GM21786 (cell line): ENCODE data around the gene RFT1.
"Not testable (repeated sequence)": the region's sequence is repeated elsewhere in the genome, so short reads cannot be mapped to it uniquely, and the experiment has no call there.

Source experiments
- ATAC-seq: cut with Tn5 transposase; IDR thresholded peaks from one replicate; pipeline ENCODE4 v1.9.1; 2021; ENCODE audit not compliant: unreplicated experiment

RFT1 gene

DNA sequence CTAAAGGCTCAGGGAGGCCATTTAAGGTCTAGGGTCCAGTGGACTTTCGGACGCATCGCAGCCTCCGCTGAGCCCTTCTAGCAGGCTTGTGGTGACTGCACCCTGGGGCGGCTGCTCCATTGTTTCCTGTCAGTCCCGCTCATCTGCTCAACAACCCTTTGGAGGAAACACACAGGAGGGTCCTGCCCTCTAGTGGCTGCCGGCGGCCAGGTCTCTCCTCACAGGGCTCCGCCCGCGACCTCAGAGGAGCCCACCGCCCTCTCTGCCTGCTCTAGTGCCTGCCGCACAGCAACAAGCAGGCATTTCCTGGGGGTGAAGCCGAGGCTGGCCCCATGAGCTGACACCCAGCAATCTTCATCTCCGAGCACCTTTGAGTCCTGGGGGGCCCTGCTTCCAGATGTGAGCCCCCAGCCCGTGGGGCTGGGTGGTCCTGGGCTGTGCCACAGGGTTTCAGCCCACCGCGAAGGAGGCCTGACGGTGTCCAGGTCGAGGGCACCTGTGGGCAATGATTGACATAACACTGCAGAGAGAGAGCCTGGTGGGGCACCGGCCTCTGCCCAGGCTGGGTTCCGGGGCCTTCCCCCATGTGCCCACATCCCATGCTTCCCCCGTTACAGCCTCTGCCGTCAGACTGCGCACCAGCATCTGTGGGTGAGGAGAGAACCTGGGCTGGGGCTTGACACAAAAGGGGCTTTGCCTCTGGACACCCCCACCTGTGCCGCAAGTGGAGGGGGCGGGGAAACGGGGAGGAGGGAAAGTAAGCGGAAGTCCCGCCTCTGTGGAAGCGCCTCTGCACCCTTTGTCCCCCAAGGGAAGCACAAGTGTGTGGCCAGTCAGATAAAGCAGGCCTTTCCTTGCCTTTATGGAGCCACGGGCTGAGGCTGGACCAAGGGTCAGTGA is 57.3 kb downstream of the RFT1 start:
- peak; percentile 73 for ATAC-seq

DNA sequence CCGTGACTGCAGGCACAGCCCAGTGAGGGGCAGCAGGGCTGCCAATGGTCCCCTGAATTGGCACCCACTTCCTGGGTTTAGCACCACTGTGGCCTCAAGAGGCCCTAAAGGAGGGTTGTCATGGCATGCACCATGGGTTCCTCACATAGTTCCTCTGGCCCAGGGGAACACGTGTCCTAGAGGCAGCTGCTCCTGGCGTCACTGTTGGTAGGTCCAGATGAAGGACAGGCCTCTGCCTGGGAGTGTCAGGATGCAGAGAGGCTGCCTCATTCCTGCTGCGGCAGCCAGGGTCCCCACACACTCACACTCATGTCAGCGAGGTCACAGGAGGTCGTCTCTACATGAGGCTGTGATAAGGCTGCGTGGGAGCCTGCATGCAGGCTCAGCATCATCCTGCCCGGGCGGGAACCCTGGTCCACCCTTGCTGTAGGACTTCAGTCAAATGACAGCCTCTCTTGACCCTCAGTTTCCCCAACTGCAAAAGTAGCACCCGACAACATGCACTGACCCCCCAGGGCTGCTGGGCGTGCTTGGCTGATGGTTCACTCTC is 58.3 kb downstream of the RFT1 start:
- ATAC-seq, result no peak

DNA sequence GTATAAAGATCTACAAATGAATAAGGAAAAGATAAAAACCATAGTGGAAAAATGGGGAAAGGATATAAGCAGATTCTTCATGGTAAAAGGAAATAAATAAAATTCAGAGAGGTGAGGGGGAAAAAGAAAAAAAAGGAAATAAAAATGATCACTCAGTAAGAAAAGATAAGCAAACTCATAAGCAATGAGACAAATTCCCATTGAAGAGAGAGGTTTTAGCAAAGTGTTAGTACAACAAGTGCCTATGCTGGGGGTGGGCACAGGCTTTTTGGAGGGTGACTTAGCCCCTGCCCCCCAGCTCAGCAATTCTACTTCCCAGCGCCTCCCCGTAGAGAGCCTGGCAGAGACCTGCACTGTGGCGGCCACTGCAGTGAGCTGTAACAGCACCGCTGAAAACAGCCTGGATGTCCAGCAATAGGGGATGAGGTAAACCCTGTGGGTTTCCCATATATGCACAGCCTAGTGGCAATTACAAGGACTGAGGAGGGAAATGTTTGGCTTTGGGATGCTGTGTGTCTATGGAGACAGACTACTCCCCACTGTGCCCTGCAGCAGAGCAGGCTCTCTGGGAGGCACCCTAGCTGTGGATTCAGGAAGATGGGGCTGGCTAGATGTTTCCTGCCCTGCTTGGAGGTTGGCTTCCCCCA is 60.7 kb downstream of the RFT1 start:
- ATAC-seq, result no peak

DNA sequence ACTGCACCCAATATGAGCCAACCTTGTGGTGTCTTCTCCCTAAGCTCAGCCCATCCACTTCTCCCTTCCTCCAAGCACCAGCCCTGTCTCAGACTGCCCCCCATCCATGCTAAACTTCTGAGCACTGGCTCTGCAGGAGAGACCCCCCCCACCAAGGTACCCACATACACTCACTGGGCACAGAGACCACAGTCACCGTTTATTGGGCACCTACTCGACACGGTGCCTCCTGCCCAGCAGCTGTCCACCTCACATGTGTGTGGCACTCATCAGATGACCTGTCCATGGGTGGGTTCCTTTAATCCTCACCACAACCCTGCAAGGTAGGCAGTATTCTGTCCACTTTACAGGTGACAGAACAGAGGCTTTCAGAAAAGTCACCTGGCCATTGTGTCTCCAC is 62.1 kb downstream of the RFT1 start:
- ATAC-seq, result no peak

DNA sequence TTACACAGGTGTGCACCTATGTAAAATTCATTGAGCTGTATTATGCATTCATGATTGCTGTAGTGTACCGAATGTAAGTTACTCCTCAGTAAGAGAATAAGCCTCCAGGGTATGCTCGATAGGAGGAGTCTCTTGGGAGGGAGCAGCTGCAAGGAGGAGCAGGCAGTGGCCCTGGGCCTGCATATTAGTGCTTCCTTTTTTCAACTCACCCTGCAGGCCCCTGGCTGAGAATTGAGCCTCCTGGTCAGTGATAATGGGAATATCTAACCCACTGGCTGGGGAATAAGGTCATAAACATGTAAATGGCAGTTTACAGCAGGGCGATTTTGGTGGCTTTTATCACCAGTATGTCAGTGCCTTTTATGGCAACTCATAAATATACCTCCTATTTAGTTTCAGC is 62.7 kb downstream of the RFT1 start:
- ATAC-seq, result no peak

DNA sequence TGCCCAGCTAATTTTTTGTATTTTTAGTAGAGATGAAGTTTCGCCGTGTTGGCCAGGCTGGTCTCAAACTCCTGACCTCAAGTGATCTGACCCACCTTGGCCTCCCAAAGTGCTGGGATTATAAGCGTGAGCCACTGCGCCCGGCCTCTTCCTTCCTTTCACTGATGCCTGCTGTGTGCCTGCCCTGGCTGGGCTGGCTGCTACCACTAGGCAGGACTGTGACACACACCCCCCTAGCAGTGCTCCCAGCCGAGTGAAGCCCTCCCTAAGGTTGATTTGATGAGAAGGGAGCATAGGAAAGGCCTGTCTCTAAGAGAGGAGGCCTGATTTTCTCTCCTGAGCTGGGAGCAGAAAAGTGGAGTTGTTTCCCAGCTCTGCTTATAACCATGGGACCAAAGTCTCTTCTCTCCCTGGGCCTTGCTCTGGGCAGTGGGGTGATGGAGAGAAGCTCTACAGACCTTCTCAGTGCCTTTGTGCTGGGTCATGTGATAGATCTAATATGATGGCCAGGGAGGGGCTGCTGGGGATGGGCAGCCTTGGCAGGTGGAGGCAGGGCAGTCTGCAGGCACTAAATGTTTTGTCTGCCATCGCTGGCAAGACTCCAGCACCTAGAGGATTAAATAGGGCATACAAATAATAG is 64.3 kb downstream of the RFT1 start:
- no peak for ATAC-seq

DNA sequence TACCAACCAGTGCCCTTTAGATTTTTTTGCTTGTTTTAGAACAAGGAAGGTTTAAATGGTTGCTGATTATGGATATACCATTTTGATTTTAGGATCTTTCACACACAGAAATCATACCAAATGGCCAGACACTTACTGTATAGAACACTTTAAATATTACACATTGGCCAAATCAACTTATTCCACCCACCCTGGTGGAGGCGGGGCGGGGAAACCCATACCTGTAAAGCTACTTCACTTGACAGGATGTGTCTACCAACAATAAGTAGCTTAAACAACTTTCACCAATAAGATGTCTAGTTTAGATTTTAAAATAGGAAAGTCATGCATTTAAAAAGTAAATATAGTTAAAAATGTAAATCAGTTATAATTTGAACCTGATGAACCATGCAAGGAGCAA is 67.3 kb downstream of the RFT1 start:
- ATAC-seq, result no peak

DNA sequence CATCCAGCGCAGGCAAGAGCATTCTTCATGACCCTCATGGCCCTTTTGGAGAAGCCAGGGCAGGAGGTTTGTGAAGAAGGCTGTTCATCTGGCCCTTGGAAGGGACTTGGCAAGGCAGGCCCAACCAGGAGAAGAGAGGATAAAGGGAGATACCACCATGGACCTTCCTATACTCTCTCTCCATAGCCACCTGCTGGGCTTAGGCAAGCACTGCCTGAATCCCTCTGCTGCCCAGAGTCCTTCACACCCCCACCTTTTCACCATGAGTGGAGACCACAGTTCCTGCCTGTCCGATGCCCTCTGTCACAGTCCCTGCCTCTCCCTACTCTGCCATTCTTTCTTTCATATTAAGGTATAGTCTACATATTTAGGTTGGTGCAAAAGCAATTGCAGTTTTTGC is 73.8 kb downstream of the RFT1 start:
- no peak for ATAC-seq

DNA sequence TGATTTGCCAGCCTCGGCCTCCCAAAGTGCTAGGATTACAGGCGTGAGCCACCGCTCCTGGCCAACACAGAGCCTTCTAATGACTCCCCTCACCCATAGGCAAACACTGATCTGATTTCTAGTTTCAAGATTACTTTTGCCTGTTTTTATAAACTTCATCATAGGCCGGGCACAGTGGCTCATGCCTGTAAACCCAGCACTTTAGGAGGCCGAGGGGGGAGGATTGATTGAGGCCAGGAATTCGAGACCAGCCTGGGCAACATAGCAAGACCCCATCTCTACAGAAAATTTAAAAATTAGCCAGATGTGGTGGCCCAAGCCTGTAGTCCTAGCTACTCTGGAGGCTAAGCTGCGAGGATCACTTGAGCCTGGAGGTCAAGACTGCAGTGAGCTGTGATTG is 76.0 kb downstream of the RFT1 start:
- not testable (repeated sequence) for ATAC-seq

DNA sequence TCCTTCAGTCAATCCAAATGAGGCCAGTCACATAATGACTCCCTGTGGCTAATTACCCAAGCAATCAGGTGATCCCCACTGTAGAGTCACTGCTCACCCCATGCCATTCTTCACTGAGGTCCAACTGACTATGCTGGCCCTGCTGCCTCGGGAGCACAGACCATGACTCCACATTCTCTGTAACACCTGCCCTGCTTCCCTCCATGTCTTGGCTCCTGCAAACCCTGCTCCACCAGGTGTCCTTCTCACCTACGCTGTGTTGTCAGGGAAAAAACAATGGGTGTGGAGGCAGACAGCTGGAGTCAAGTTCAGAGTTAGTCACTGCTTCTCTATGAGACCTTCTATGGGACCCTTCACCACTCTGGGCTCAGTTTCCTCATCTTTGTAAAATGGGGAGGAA is 78.3 kb downstream of the RFT1 start:
- no peak for ATAC-seq

DNA sequence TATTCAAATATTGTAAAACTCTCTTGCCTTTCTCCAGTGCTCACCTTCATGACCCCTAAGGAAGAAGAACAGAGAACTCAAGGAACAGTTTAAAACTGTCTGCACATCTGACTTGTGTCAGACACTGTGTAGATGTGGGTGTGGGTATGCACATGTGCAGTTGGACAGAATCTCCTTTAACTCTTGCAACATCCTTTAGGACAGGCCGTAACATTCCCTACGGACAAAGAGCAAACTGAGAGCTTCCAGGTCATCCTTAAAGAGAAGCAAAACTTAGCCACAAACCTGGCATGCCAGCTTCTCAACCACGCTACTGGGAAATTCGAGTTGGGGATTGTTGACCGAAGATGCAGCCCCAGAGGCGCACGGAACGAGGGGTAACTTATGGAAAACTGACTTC is 80.2 kb downstream of the RFT1 start:
- no peak for ATAC-seq

DNA sequence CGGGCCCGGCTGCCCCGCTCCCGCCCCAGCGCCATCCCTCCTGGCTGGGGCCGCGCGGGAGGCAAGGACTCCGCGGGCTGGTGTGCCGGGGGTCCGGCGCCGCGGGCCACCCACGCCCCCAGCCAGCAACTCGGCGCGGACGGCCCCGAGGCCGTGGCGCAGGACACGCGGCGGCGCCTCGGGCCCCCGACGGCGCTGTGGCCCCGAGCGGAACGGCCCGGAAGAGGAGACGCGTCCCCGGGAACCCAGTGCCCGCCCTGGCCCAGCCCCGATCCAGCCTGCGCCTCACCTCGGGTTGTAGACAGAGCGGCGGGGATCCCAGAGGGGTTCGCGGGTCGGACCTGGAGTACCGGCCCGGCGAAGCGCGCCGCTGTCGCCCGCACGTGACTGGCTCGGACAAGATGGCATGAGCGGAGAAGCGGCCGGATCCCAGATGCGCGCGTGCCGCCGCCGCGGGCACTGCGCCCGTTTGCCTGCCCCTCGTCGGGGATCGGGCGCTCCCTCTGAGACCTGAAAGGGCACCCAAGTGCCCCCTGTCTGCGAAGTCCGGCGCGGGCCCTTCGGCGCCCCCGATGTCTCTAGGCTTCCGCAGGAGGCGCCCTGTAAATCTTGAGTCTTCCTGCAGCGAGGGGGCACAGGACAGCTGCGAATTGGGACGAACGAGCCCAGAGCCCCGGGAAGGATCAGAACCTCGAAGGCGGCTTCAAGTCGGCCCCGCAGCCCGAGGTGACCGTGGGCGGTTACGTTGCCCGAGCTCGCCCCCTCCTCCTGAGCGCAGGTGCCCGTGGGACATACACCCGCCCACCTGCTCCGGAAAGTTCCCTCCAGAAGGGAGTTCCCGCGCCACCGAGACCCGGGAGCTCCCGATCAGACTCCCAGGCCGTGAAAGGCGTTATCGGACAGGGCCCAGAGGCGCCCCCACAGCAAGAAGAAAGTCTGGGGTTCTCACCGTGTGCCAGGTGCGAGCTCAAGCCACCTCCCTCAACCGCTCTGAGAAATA is 83.8 kb downstream of the RFT1 start:
- no peak for ATAC-seq

DNA sequence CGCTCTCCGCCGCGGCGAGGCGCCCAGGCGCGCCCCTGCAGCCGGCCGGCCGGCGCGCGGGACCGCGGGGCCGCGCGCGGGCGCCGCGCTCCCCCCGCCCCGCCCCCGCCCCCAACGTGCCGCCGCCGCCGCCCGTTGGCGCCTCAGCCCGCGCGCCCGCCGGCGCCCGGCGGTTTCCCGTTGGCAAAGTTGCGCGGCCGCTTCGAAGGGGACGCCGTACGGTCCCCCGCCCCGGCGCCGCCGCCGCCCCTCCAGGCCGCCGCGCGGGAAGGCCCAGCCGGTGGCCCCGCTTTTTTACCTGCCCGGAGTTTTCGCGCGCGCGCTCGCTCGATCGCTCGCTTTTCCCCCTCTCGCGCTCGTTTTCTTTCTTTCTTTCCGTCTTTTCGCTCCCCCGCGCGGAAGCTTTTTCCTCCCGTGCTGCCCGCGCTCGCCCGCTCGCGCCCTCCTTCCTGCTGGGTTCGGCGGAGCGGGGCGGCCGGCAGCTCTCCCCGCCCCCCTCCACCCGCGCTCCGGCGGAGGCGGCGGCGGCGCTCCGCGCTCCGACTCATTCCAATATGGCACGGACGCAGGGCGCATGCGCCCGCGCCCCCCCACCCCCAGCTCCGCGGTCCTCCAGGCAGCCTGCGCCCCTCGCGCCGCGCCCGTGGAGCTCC is 84.6 kb downstream of the RFT1 start, which contains the start of gene SFMBT1:
Gene SFMBT1 (minus strand): TSS at position 556 of the 653 bp plus-strand sequence. CDS start 76,945 bp downstream, outside the sequence.
- no peak for ATAC-seq

DNA sequence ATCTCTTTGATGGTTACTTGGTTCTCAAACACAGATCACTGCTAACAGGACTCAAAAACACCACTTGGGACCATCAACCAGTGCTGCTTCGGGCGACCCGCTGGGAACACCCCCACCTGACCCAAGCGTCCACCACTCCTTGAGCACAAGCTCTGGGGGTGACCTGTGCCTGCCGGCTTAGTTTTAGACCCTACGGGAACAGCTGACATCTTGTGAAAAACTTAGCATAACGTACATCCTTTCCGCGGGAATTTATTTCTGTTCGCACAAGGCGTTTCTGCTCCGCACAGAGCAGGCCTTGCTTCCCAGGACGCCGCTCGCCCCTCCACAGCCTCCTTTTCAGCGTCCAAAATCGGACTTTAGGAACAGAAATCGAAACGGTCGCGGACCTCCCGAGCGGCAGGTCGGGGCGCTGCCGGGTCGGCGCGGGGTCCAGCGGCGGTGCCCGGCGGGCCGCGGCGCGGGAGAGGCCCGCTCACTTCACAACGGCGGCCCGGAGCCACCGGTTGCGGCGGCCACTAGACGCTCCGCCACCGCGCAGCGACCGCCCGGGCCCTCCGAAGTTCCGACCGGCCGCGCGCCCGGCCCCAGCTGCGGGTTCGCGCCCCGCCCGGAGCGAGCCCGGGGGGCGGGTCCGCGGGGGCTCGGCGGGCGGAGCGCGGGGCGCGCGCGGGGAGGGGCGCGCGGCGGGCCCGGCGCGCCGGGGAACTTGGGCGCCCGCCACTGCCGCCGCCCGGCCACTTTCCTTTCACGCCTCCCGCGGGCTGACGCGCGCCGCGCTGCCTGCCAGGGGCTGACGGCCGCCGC is 85.3 kb downstream of the RFT1 start:
- ATAC-seq, result peak; percentile 39

DNA sequence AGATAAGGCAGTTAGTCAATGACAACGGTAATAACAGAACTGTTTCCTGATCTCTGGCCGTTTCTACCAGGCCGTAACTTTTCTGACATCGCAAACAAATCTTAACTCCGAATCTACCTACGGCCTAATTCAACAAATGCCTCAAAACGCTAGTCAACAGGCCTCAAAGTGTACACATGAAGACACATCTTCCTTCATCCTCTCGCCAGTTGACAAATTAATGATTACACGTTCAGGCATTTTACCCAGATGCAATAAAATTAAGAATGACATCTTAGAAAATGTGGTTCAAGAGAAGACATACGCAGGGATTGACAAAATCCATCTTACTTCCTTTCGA is 85.9 kb downstream of the RFT1 start:
- no peak for ATAC-seq

DNA sequence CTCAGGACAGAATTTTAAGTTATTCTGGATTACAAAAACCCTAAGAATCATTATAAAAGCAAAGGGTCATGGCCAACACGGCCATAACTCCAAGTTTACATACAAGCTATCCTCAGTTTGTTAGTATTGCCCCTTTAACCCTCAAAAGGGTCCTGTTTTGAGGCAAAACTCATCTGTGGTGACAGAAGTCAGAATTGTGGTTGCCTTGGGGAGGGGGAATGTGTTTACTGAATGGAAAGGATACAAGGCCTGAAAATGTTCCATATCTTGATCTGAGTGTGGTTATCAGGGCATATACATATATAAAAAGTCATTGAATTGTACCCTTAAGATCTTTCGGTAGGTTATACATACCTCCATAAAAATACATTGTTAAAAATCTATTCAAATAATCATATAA is 86.5 kb downstream of the RFT1 start:
- no peak for ATAC-seq

DNA sequence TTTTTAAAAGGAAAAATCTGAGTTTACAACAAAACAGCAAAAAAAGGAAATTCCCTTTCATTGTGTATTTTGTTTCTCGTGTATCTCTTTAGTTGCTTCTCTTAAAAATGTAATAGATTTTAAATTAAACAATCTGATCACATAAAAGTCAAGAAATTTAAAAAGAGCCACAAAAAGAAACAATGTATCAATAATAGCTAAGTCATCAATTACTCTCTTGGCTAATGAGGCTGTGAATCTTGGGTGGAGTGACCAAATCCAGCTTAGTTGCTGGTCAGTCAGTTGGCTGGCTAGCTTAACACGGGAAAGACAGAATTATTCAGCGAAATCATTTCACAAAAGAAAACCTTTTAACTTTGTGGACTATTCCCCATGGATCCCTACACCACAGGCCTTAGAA is 87.6 kb downstream of the RFT1 start:
- ATAC-seq, result no peak

DNA sequence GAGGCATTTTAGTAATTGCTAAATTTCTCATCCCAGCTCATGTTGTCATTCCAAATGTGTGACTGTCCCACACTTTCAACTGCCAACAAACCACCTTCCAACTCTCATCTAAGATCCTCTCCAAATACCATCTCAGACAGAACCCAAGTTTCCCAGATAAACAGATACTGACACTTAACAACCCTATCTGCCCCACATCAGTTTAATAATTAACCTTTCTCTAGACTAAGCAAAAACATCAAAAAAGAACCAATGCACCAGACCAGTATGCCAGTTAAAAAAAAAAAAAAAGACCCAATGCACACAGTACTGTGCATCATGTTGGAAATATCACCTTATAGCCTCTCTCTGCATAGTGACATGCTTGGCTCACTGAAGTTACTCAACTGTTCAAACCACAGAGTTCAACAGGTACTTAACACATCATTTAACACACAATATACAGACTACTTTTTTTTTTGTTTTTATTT is 89.8 kb downstream of the RFT1 start:
- ATAC-seq, result no peak

DNA sequence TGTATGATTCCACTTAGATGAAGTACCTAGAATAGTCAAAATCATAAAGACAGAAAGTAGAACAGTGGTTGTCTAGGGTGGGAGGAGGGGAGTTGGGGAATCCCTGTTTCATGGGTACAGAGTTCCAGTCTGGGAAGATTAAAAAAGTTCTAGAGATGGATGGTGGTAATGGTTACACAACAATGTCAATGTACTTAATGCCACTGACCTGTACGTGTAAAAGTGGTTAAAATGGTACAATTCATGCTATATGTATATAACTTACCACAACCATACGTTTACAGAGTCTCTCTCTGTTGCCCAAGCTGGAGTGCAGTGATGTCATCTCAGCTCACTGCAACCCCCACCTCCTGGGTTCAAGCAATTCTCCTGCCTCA is 90.9 kb downstream of the RFT1 start:
- no peak for ATAC-seq
